Islet precursor cell (in vitro differentiated cells): Measurements from ENCODE around the gene CD93.

Source experiments
- DNase-seq: peaks from one replicate; pipeline ENCODE4 v3.0.0-alpha.2; 2018

CD93 gene

DNA sequence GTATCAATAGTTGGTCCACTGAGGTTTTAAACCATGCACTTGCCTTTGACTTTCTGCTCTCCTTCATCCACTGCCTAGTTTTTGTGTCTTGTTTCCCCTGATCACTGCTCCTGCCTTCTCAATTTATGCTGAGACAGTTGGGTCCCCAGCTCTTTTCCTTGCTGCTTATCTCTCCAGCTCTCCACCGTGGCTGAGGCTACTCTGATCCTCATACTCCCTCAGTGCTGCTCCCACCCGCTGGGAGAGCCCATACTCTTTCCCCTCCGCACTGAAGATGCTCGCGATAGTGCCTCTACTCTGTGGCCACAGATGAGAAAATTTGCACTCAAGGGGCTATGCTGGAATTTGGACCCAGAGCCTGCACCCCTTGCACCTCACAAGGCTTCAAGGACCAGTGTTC is 33.2 kb downstream of the CD93 start:
- DNase-seq, result no peak

DNA sequence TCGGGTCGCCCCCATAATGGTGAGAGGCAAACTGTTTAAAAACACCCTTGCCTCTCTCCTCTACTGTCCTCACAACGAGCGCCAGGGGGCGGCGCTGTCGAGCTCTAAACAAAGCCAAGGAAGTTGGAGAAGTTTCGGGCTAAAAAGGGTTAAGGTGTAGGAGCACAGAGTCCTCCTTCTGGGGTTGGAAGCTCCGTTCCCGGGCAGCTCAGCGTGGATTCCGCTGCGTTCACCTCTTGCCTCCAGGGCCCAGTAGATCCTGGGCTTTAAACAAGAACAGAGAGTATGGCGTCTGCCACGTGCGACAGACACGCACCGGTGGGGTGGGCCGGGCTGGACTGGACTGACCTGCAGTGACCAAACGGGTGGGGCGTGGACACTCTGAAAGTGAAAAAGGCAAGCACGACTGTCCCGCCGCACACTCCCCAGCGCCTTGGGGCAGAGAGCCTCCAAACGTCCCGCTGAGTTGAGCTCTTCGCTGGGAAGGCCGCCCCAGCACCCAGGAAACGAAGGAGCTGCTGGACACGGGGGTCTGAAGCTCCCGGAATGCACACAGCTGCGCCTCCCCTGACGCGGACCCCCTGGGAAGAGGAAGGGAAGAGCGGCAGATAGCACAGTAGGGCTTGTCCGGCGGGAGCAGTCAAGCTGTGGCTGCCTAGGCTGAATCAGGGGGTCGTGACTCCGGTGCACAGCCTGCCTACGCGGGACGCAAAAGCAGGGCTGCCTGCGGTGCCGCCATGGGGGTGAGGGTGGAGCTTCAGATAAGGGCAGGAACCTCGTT is 35.1 kb downstream of the CD93 start:
- DNase-seq, result peak; percentile 94

DNA sequence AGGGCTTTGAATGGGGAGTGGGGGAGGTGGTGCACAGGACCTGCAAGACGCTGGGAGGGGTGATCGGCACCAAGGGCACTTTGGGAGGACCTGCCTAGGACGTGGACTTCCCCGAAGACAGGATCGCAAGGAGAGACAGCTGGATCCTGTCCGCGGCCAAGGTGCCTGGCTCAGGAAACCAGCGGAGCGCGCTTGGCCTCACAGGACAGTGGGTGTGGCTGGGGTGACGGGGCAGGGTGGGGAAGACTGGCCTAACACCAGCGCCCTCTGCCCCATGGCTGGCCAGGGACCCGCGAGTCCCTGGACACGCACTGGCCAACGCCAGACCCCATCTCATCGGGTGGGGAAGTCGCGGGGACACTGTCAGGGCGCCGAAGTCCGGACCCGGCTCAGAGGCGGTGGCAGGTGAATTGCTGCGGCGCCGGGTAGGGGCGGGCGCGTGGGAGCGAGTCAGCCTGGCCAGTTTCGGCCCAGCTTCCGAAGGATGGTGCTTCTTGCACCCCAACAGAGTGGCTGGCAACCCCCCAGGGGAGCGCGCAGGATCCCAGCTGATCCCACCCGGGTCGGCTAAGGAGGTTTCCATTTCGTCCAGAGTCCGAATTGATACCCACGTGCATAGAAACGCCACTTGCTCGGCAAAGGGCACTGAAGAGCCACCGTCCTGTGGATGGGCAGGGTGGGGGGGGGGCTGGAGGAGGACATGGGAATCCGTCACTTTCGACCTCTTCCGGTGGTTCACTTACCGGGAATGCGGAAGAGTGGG is 35.9 kb downstream of the CD93 start:
- DNase-seq, result peak; percentile 70

DNA sequence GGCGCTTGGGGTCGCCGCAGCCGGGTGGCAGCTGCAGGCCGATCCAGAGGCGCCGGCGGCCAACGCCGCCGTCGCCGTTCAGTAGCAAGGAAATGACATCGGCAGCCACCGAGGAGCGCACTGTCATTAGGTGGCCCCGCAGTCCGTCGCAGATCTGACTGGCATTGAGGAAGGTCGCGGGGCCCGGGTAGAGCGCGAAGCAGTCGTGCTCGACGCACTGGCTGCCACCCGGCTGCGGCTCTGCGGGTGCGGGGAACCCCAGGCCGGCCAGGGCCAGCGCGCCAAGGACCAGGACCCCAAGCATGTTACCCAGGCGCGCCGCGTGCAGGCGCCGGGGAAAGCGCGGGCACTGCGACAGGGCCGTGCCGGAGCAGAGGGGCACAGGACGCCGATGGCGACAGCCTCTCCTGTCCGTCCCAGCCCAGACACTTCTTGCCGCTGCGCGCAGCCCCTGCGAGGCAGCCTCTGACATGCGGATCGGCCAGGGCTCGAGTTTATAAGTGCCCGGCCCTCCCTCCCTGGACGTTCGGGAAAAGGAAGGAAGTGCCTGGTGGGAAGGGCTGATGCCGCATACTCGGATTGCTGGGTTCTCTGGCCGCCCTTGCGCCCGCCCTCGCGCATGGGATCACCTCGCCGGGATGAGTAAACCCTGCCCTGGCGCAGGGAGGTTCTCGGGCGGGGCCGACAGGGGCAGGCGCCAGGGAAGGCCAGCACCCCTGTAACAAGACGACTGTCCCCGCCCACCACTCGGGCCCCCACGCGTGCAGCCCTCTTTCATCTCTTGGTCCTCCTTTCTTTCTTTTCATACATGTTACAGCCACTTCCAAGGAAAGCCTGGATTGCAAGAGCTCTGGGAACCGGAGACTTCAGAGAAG is 36.7 kb downstream of the CD93 start, which contains the start of gene THBD:
THBD (minus strand) TSS at position 472 of the 875 bp plus-strand sequence; CDS start at position 304, 168 bp downstream.
- DNase-seq, result peak; percentile 71

DNA sequence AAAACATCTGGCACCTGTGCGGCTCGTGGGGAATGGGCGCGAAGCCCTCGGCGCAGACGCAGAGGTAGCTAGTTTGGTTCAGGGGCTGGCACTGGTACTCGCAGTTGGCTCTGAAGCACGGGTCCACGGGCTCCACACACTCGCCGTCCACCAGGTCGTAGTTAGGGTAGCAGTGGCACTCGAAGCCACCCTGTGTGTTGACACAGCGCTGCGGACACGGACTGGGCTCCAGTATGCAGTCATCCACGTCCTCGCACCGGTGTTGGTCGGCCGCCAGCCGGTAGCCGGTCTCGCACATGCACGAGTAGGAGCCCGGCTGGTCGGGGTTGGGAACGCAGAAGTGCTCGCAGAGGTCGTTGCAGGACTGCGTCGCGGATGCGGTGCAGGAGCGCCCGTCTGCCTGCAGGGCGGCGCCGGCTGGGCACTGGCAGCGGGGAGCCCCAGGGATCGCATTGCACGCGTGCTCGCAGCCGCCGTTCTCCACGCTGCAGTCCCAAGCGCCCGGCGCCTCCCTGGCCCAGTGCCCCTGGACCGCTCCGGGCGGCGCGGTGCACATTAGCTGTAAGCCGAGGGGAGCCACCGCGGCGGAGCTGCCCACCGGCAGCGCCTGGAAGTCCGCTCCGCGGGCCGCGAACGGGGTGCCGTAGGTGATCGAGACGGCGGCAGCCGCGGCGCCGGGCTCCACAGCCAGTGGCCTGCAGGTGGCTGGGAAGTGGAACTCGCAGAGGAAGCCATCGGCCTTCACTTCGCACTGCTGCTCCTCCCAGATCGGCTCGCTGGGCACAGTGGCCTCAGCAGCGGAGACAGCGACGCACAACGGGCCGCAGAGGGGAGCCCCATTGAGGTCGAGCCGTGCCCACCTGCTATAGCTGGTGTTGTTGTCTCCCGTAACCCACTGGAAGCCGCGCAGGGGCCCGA is 37.6 kb downstream of the CD93 start:
- peak; percentile 82 for DNase-seq

DNA sequence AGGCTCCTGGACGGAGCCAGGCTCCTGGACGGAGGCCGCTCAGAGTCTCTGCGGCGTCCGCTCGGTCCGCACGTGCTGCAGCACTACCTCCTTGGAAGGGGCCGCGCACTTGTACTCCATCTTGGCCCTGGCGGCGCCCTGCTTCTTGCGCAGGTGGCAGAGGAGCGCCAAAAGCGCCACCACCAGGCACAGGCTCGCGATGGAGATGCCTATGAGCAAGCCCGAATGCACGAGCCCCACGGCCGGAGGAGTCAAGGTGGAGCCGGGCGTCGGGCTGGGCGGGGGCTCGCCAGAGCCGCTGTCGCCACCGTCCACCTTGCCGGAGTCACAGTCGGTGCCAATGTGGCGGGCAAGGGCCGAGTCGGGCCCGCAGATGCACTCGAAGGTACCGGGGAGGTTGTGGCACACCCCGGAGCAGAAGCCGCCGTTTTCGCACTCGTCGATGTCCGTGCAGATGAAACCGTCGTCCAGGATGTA is 38.3 kb downstream of the CD93 start:
- no peak for DNase-seq

DNA sequence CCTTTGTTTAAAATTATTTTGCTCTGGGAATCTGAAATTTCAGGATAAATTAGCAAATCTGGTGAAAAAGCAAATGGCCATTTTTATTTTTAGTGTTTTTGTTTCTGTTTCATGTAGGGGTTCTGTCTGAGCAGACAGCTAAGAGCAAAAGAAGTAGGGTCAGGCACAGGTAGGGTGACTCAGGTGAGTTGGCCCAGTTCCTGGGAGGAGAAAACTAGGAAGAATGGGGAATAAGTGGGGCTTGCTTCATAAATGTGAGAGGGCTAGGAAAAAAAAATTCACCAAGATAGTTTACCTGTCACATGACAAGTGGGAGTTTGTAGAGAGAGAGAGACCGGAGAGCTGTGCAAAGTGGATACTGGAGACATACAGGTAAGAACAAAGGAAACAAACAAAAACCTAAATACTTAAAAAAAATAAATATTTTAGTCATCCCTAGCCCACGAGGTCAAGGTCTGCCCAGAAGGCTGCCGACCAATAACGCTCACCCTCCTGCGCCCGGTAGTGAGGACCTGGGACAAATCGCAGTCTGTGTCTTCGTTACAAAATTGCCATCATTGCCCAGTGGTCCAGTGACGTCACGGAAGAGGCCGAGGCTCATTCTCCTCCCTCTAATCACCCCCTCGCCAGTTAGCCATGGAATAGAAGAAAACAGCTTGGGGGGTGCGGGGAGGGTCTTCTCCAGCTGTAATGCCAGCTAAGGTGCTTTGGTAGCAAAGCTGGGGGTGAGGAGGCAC is 39.0 kb downstream of the CD93 start:
- DNase-seq, result no peak

DNA sequence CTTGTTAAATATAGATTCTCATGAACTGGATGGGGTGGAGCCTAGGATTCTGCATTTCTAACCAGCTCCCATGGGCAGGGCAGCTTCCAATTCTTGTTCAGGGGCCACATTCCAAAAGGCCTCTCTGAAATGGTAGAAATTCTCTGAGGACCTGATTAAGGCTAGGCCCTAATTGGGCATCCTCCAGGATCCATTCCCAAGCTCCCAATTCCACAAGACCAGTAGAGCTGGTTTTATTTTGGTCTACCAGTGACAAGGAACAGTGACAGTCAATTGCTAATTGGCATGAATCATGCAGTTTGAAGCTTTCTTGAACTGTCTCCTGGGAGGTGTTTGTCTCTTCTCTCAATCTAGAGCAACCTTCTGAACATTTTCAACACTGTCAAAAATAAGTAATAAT is 39.7 kb downstream of the CD93 start:
- DNase-seq, result peak; percentile 80

DNA sequence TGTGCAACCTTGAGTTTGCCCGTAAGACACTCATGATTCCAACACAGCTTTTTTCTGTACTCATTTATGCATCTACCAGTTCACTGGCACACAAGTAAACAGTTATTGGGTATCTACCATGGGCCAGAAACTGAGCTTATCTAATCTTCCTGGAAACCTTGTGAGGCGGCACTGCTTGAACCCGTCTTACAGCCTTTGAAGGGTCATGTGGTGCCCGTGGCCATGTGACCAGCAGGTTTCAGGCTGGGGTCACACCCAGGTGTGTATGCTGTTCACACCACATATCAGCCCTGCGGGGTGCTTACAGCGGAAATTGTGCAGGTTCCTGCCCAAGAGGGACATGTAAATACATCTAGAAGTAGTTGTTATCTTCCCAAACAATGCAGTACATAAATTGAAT is 42.7 kb downstream of the CD93 start:
- DNase-seq, result no peak

DNA sequence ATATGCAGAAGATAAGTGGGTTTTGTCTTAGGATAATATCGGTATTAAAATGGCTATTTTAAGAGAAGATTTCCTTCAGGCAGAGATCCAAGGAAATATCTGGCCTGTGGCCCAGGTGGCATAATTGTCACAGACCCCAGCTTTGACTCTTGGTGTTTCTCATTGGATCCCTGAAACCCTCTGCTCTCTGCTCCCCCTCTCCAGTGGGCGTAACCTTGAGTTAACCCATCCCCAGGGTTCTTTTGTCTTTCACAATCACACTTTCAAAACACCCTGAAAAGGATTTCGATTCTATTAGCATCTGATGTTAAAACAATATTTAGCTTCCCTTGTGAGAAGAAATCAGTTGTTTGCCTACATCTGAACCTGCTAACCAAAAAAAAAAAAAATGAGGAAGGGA is 43.9 kb downstream of the CD93 start:
- DNase-seq, result no peak

DNA sequence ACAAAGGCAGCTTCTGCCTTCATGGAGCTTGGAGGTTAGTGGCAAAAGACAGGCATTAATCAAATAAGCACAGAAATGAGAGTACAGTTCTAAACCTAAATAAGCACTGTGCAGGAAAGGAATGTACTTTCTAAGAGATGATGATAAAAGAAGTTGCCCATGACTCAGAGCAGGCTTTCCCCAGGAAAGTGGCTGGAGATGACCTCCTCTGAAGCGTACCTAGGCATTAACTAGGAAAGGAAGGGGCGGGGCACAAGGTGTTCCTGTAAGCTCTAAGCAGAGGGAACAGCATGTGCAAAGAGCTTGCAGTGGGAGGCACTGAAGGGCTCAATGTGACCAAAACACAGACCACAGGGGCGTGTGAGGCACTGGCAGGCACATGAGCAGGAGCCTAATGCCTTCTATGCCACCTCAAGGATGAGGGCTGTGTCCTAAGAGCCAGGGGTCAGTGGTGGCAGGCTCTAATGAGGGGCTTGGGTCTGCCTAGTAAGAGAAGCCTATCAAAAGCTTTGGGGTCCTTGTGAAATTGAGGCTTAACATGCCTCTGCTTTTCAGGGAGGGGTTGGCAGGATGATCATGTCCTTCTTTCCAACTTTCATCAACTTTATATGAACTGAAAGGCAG is 46.1 kb downstream of the CD93 start:
- DNase-seq, result peak; percentile 33

DNA sequence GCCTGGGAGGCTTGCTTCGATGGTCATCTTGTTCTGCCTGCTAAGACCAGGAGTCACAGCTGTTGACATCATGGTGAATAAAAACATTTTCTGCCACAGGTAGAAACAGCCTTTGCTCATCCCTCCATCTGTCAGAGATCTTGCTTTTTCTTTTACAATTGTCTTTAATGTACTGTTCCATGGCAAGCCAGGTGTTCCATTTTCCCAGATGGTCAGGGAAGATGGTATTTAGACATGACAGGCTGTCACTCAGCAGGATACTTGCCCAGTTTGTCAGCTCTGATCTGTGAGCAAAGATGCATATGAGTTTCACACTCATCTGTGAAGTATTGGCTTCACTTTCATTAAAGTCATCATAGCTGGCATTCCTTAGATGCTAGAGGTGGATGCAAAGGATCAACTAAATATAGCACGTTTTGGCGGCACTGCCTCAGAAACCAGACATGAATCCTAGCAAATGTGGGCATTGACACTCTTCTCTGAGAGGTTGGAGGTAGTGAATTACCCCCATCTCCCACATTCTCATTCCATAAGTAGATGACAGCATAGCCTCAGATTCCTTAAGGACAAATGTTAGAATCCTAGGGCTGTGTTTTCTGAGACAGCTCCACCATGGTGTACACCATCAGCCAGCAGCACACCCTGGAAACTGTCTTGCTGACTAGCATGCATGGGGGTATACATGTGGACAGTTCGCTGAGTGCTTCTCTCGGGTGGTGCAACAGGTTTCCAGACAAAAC is 46.8 kb downstream of the CD93 start:
- peak; percentile 44 for DNase-seq

DNA sequence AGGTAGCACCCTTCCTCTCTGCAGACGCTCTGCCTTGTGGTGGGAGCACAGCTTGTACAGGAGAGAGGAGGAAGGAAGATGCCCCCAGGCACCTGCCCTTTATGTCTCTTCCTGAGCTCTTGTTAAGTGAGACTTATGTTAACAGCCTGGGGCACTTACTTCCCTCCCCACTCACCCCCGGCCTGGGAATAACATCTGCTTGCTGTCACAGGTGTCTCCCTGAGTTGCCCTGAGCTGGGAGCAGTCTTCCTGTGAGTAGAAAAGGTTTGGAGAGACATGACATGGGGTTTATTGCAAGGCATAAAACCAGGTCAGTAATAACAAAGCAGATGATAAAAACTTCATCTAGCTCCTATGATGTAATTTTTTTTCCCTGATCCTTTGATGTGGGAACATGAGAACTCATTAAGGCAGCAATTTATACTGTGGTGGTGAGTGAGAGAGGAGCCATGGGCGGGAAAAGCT is 49.1 kb downstream of the CD93 start:
- DNase-seq, result peak; percentile 72

DNA sequence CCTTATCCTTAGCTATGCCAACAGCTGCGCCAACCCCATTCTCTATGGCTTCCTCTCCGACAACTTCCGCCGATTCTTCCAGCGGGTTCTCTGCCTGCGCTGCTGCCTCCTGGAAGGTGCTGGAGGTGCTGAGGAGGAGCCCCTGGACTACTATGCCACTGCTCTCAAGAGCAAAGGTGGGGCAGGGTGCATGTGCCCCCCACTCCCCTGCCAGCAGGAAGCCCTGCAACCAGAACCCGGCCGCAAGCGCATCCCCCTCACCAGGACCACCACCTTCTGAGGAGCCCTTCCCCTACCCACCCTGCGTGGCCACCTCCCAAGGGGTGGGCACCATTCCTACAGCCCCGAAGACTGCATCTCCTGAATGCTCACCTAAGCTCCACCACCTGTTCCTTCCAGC is 49.8 kb downstream of the CD93 start:
- DNase-seq, result peak; percentile 37

DNA sequence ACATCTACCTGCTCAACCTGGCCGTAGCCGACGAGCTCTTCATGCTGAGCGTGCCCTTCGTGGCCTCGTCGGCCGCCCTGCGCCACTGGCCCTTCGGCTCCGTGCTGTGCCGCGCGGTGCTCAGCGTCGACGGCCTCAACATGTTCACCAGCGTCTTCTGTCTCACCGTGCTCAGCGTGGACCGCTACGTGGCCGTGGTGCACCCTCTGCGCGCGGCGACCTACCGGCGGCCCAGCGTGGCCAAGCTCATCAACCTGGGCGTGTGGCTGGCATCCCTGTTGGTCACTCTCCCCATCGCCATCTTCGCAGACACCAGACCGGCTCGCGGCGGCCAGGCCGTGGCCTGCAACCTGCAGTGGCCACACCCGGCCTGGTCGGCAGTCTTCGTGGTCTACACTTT is 50.4 kb downstream of the CD93 start:
- DNase-seq, result peak; percentile 37

DNA sequence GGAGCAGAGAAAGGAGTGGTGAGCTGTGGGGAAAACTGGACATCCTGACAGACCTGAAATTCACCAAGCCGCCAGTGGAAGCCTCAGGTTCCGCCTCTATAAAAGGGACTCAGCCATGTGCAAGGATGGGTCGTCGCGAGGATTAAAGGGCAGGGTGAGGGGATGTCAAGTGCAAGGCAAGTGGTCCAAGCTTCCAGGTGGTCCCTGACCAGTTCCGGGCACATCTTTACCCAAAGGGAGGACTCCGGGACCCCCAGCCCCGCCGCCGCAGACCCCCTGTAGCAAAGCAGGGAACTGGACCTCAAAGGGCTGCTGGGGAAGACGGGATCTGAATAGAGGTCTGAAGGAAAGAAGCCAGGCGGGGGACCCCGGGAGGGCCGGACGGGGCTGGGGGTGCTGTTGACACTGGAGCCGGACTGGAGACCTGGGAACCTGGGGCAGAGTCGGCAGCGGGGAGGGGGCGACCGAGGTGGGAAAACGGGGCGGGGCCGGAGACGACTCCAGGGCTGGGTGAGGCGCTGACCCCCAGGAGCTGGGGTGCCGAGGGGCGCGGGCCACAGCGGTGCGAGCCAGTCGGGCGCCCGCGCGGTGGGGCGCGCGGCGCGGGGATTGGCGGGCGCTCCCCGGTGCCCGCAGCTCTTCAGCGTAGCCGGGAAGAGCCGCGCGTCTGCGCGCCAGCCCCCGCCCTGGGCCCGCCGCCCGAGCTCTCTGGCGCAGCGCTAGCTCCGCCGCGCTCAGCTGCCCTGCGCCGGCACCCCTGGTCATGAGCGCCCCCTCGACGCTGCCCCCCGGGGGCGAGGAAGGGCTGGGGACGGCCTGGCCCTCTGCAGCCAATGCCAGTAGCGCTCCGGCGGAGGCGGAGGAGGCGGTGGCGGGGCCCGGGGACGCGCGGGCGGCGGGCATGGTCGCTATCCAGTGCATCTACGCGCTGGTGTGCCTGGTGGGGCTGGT is 51.1 kb downstream of the CD93 start, which contains the start of gene SSTR4:
SSTR4 (plus strand) TSS at position 592 of the 951 bp plus-strand sequence; CDS start at position 764, 172 bp downstream.
- peak; percentile 54 for DNase-seq

DNA sequence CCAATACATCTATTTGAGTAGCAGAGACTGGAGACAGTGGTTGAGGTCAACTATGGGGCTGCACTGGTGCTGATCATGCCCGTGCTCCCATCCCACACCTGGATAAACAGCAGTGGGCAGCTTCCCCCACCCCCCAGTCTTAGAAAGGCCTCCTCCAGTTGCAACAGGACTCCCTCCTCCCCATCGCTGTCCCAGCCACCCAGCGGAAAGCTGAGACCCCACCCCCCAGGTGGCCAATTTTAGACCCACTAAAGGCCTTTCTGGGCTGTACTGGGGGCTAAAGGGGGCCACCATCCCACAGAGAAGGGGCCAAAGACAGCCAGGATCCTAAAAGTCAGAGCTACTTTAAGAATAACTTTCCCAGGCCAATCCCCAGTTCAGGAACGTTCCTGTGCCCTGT is 52.2 kb downstream of the CD93 start:
- peak; percentile 38 for DNase-seq

DNA sequence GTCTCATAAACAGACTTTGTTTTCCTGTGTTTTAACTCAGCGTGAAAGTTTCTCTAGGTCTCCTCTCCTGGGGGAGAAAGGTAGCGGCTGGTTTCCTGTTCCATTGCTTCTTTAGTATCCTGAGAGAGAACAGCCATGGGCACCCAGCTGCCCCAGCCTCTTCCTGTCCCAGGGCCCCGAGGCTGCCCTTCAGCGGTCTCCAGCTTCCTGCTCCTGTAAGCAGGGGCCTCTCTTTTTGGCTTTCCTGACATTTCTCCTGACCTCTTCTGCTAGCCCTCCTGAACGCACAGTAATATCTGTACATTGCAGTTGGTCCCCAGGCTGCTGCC is 53.4 kb downstream of the CD93 start:
- no peak for DNase-seq
